GM23338 (cell line): ENCODE results near the gene ING5. TPM values are rescaled to one million over a fixed set of nuclear protein-coding genes. Genes with fewer than 3 reads are reported as not detected.

Source experiments
- ATAC-seq: fragments of 200-7000 bp; cut with Tn5 transposase; 3 replicates; pipeline ENCODE4 v1.9.1; 2020
- DNase-seq: peaks from one replicate; pipeline ENCODE4 v3.0.0-alpha.2; 2015; ENCODE audit warnings: low spot score
- H2AFZ ChIP-seq: fragments of 200-600 bp; sonication (generic); 2 replicates; pipeline ENCODE4 v1.8.0; 2016; ENCODE audit warnings: antibody characterized with exemption, mild to moderate bottlenecking, moderate library complexity
- H3F3A ChIP-seq: fragments of 200-600 bp; sonication (generic); replicated peaks from 2 replicates; pipeline ENCODE4 v1.8.0; 2017; ENCODE audit warnings: antibody characterized with exemption, mixed run types, low read depth
- H3K27ac ChIP-seq: fragments of 200-600 bp; sonication (generic); 2 replicates; pipeline ENCODE4 v1.6.1; 2016; ENCODE audit warnings: low read depth
- H3K27me3 ChIP-seq: fragments of 200-600 bp; sonication (generic); 2 replicates; pipeline ENCODE4 v1.8.0; 2016; ENCODE audit warnings: mild to moderate bottlenecking, mixed run types, moderate library complexity; ENCODE audit not compliant: insufficient read depth
- H3K36me3 ChIP-seq: fragments of 200-600 bp; sonication (generic); 2 replicates; pipeline ENCODE4 v1.8.0; 2016; ENCODE audit warnings: mild to moderate bottlenecking; ENCODE audit not compliant: insufficient read depth
- H3K4me1 ChIP-seq: fragments of 200-600 bp; sonication (generic); 2 replicates; pipeline ENCODE4 v1.8.0; 2016; ENCODE audit warnings: mild to moderate bottlenecking, moderate library complexity; ENCODE audit not compliant: insufficient read depth
- H3K4me2 ChIP-seq: fragments of 200-600 bp; sonication (generic); 2 replicates; pipeline ENCODE4 v1.7.1; 2017; ENCODE audit warnings: mixed run types
- H3K4me3 ChIP-seq: fragments of 200-600 bp; sonication (generic); 2 replicates; pipeline ENCODE4 v1.6.1; 2016; ENCODE audit warnings: mixed run types
- H3K79me2 ChIP-seq: fragments of 200-600 bp; sonication (generic); replicated peaks from 2 replicates; pipeline ENCODE4 v1.8.0; 2017; ENCODE audit warnings: mild to moderate bottlenecking; ENCODE audit not compliant: insufficient read depth
- H3K9me2 ChIP-seq: fragments of 200-600 bp; sonication (generic); 2 replicates; pipeline ENCODE4 v1.8.0; 2017; ENCODE audit not compliant: insufficient read depth
- H4K20me1 ChIP-seq: fragments of 200-600 bp; sonication (generic); replicated peaks from 2 replicates; pipeline ENCODE4 v1.8.0; 2017; ENCODE audit warnings: mild to moderate bottlenecking; ENCODE audit not compliant: insufficient read depth
- H3K27ac Mint-ChIP-seq: 2 replicates; pipeline ENCODE4 v1.8.0; 2020; ENCODE audit warnings: inconsistent platforms, mild to moderate bottlenecking, moderate library complexity, mixed read lengths
- H3K27me3 Mint-ChIP-seq: 3 replicates; pipeline ENCODE4 v1.8.0; 2022; ENCODE audit warnings: low read depth, mild to moderate bottlenecking, moderate library complexity, mixed read lengths, inconsistent platforms; ENCODE audit not compliant: insufficient read depth, poor library complexity
- H3K36me3 Mint-ChIP-seq: 3 replicates; pipeline ENCODE4 v1.8.0; 2021; ENCODE audit warnings: low read depth, mild to moderate bottlenecking, inconsistent platforms, moderate library complexity, mixed read lengths
- H3K4me1 Mint-ChIP-seq: 3 replicates; pipeline ENCODE4 v1.8.0; 2020; ENCODE audit warnings: mild to moderate bottlenecking, inconsistent platforms, mixed read lengths
- H3K4me3 Mint-ChIP-seq: 3 replicates; pipeline ENCODE4 v1.8.0; 2021; ENCODE audit warnings: moderate library complexity, mild to moderate bottlenecking, inconsistent platforms, mixed read lengths
- H3K9me3 Mint-ChIP-seq: 3 replicates; pipeline ENCODE4 v1.8.0; 2020; ENCODE audit warnings: moderate library complexity, mild to moderate bottlenecking, inconsistent platforms, mixed read lengths
- CREB1 ChIP-seq: fragments of 250-450 bp; sonication (Bioruptor Pico); IDR thresholded peaks from 2 replicates; pipeline ENCODE4 v1.5.0; 2020; ENCODE audit warnings: low read depth, mild to moderate bottlenecking, moderate library complexity
- EZH2 ChIP-seq: fragments of 200-600 bp; sonication (generic); IDR thresholded peaks from one replicate; pipeline ENCODE4 v1.8.0; 2017; ENCODE audit warnings: antibody characterized with exemption, mild to moderate bottlenecking, low read depth; ENCODE audit not compliant: unreplicated experiment
- EZH2phosphoT487 ChIP-seq: fragments of 200-600 bp; sonication (generic); IDR thresholded peaks from one replicate; pipeline ENCODE4 v1.8.1; 2018; ENCODE audit warnings: antibody characterized with exemption; ENCODE audit not compliant: unreplicated experiment
- JUNB ChIP-seq: IDR thresholded peaks from one replicate; pipeline ENCODE4 v1.6.1; 2016; ENCODE audit warnings: antibody characterized with exemption; ENCODE audit not compliant: unreplicated experiment
- NANOG ChIP-seq: IDR thresholded peaks from 2 replicates; pipeline ENCODE4 v1.6.1; 2016; ENCODE audit warnings: antibody characterized with exemption, borderline replicate concordance
- POLR2AphosphoS5 ChIP-seq: IDR thresholded peaks from 2 replicates; pipeline ENCODE4 v1.6.1; 2016; ENCODE audit warnings: antibody characterized with exemption, low read depth
- REST ChIP-seq: IDR thresholded peaks from one replicate; pipeline ENCODE4 v1.6.1; 2018; ENCODE audit warnings: antibody characterized with exemption; ENCODE audit not compliant: unreplicated experiment
- STAT1 ChIP-seq: IDR thresholded peaks from one replicate; pipeline ENCODE4 v1.6.1; 2016; ENCODE audit warnings: antibody characterized with exemption; ENCODE audit not compliant: unreplicated experiment
- ZNF114 ChIP-seq: fragments of 250-450 bp; sonication (Bioruptor Pico); IDR thresholded peaks from 2 replicates; pipeline ENCODE4 v1.5.0; 2020; ENCODE audit warnings: mild to moderate bottlenecking, moderate library complexity
- ZNF331 ChIP-seq: fragments of 250-450 bp; sonication (Bioruptor Pico); IDR thresholded peaks from 2 replicates; pipeline ENCODE4 v1.5.0; 2020; ENCODE audit warnings: low read depth, mild to moderate bottlenecking, moderate library complexity
- ZNF462 ChIP-seq: fragments of 250-450 bp; sonication (Bioruptor Pico); IDR thresholded peaks from 2 replicates; pipeline ENCODE4 v1.5.0; 2020; ENCODE audit warnings: mild to moderate bottlenecking, moderate library complexity
- polyA plus RNA-seq: library from polyadenylated mRNA; unstranded; fragments of >200 nt; fragmentation: Nextera tagmentation; extraction: Ambion mirVana; gene quantifications from 2 replicates; pipeline ENCODE4 v1.2.1, GENCODE V29; 2016
- total RNA-seq: library from RNA; depleted of rRNA; stranded (reverse); fragments of >200 nt; shearing (Covaris generic); gene quantifications from 2 replicates; pipeline ENCODE4 v1.2.3, GENCODE V29; 2014
- TF ChIP-seq, protein P1 (sequence below): IDR thresholded peaks from 2 replicates; pipeline ENCODE4 v1.6.1; 2016; ENCODE audit warnings: antibody characterized with exemption
- TF ChIP-seq, protein P2 (sequence below), 2 experiments: fragments of 200-600 bp in 1 of 2; sonication (generic) in 1 of 2; conservative IDR thresholded peaks; 2 replicates each; pipeline versions ENCODE4 v1.5.1 to v1.6.1; 2016 to 2017; ENCODE audit warnings: antibody characterized with exemption in 2 of 2, low read depth in 2 of 2, mild to moderate bottlenecking in 2 of 2, moderate library complexity in 1 of 2

Gene ING5
- total and polyA plus RNA-seq, 2 experiments from 2014 or later, result 25.7 to 42.5 TPM

DNA sequence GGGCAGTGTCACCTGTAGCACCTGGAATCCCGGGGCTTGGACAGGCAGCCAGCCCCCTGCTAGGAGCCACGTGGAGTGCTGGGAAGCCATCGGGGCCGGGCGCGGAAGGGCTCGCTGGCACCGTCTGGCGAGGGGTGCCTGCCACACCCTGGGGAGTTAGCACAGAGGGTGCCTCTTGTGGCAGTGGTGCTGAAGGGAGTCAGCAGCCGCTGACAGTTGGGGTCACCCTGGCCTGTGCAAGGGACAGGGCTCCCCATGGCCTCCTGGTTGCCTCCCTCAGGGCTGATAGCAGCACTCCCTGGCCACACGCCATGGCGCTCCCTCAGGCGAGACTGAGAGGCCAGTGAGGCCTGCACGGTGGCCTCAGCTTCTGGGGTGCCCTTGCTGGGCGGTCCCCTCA lies 18.7 kb downstream of the ING5 start:
- Histone ChIP-seq H3K27ac (no peak overlapping the region), H3K9me2 (no peaks in the 10 kb centered on the region), H4K20me1 (peaks cover 15% of the 10 kb centered on the region), H3K36me3 (peaks cover 7% of the 10 kb centered on the region), H2AFZ (no peak overlapping the region), H3K27me3 (no peaks in the 10 kb centered on the region), H3K79me2 (no peaks in the 10 kb centered on the region; the same call in 1 of the 2 replicates), H3K4me2 (no peak overlapping the region), H3K4me3 (no peak overlapping the region), H3K4me1 (no peaks in the 10 kb centered on the region), H3F3A (no peaks in the 10 kb centered on the region)
- TF ChIP-seq, protein P1, sequence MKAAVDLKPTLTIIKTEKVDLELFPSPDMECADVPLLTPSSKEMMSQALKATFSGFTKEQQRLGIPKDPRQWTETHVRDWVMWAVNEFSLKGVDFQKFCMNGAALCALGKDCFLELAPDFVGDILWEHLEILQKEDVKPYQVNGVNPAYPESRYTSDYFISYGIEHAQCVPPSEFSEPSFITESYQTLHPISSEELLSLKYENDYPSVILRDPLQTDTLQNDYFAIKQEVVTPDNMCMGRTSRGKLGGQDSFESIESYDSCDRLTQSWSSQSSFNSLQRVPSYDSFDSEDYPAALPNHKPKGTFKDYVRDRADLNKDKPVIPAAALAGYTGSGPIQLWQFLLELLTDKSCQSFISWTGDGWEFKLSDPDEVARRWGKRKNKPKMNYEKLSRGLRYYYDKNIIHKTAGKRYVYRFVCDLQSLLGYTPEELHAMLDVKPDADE, result no peak
- TF ChIP-seq ZNF331, result no peak
- TF ChIP-seq JUNB, result no peak
- TF ChIP-seq ZNF462 (CRISPR knock-in tag), result no peak
- no peak for TF ChIP-seq REST
- no peak for TF ChIP-seq STAT1
- no peak for TF ChIP-seq EZH2
- TF ChIP-seq ZNF114 (CRISPR knock-in tag), result no peak
- no peak for TF ChIP-seq NANOG
- TF ChIP-seq, protein P2, sequence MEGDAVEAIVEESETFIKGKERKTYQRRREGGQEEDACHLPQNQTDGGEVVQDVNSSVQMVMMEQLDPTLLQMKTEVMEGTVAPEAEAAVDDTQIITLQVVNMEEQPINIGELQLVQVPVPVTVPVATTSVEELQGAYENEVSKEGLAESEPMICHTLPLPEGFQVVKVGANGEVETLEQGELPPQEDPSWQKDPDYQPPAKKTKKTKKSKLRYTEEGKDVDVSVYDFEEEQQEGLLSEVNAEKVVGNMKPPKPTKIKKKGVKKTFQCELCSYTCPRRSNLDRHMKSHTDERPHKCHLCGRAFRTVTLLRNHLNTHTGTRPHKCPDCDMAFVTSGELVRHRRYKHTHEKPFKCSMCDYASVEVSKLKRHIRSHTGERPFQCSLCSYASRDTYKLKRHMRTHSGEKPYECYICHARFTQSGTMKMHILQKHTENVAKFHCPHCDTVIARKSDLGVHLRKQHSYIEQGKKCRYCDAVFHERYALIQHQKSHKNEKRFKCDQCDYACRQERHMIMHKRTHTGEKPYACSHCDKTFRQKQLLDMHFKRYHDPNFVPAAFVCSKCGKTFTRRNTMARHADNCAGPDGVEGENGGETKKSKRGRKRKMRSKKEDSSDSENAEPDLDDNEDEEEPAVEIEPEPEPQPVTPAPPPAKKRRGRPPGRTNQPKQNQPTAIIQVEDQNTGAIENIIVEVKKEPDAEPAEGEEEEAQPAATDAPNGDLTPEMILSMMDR (conservative IDR thresholded peaks at IDR 0.05; ENCODE audit: low read depth in 2 of 2), result no peak
- TF ChIP-seq POLR2AphosphoS5, result no peak
- TF ChIP-seq EZH2phosphoT487, result no peak
- TF ChIP-seq CREB1, result no peak
- DNase-seq, result no peak
- no peak for ATAC-seq
- Mint-ChIP-seq H3K4me3 (no peak overlapping the region), H3K36me3 (peaks cover 78% of the 10 kb centered on the region), H3K9me3 (peaks cover 30% of the 10 kb centered on the region), H3K4me1 (no peaks in the 10 kb centered on the region), H3K27ac (no peak overlapping the region), H3K27me3 (peaks cover 8% of the 10 kb centered on the region)
